Effector memory CD8-positive, alpha-beta T cell (primary cell): ENCODE results near the gene MAB21L3.

ENCODE experiments used
- ATAC-seq: fragments of 150-1000 bp; cut with Tn5 transposase; replicated peaks from 2 replicates; pipeline ENCODE4 v1.10.0; 2021; ENCODE audit warnings: mild to moderate bottlenecking, moderate library complexity
- DNase-seq, 3 experiments: peaks; one replicate each; pipeline ENCODE4 v3.0.0; 2021
- H3K27ac Mint-ChIP-seq, 2 donors: one replicate each; pipeline ENCODE4 v1.8.0; 2022; ENCODE audit warnings: mild to moderate bottlenecking in 2 of 2, mixed read lengths in 2 of 2, moderate library complexity in 2 of 2
- H3K27me3 Mint-ChIP-seq, 2 donors: one replicate each; pipeline ENCODE4 v1.8.0; 2022; ENCODE audit warnings: mixed read lengths in 2 of 2
- H3K36me3 Mint-ChIP-seq: one replicate; pipeline ENCODE4 v1.8.0; 2022; ENCODE audit warnings: mild to moderate bottlenecking, moderate library complexity, mixed read lengths; ENCODE audit not compliant: insufficient read depth
- H3K4me1 Mint-ChIP-seq, 2 donors: one replicate each; pipeline ENCODE4 v1.8.0; 2022; ENCODE audit warnings: low read depth in 2 of 2, mixed read lengths in 2 of 2
- H3K4me3 Mint-ChIP-seq, 2 donors: one replicate each; pipeline ENCODE4 v1.8.0; 2022; ENCODE audit warnings: mild to moderate bottlenecking in 2 of 2, mixed read lengths in 2 of 2, moderate library complexity in 2 of 2
- H3K9me3 Mint-ChIP-seq, 2 donors: one replicate each; pipeline ENCODE4 v1.8.0; 2022; ENCODE audit warnings: mixed read lengths in 2 of 2

The MAB21L3 gene

GRCh38 chr1:116118471-116118870 is 7.3 kb downstream of the MAB21L3 start:
- H3K27ac Mint-ChIP-seq, result no peak overlapping the region
- H3K4me3 Mint-ChIP-seq, result no peak overlapping the region
- no peaks in the 10 kb centered on the region for H3K4me1 Mint-ChIP-seq
- H3K27me3 Mint-ChIP-seq, result peaks cover 26 to 43% of the 10 kb centered on the region in 2 donors
- no peaks in the 10 kb centered on the region for H3K36me3 Mint-ChIP-seq
- no peak for DNase-seq
- H3K9me3 Mint-ChIP-seq, result no peaks in the 10 kb centered on the region
- no peak for ATAC-seq

GRCh38 chr1:116119876-116120275 is 8.7 kb downstream of the MAB21L3 start:
- DNase-seq (no peak), ATAC-seq (no peak)
- Mint-ChIP-seq H3K4me3 (no peak overlapping the region), H3K36me3 (no peaks in the 10 kb centered on the region), H3K4me1 (no peaks in the 10 kb centered on the region), H3K27me3 (peaks cover 27 to 49% of the 10 kb centered on the region in 2 donors), H3K27ac (no peak overlapping the region), H3K9me3 (no peaks in the 10 kb centered on the region)

- no peak overlapping the region for H3K4me3 Mint-ChIP-seq
- no peak for ATAC-seq
- no peaks in the 10 kb centered on the region for H3K4me1 Mint-ChIP-seq
- H3K27me3 Mint-ChIP-seq, result peaks cover 21 to 43% of the 10 kb centered on the region in 2 donors
- DNase-seq, result no peak
- H3K36me3 Mint-ChIP-seq, result no peaks in the 10 kb centered on the region
- no peak overlapping the region for H3K27ac Mint-ChIP-seq
- H3K9me3 Mint-ChIP-seq, result no peaks in the 10 kb centered on the region
Measured at GRCh38 chr1:116122955-116123757, 12.0 kb downstream of the MAB21L3 start.

- no peak for DNase-seq
- no peak for ATAC-seq
- Mint-ChIP-seq H3K4me3 (no peak overlapping the region), H3K27ac (no peak overlapping the region), H3K4me1 (peaks cover 0 to 5% of the 10 kb centered on the region in 2 donors), H3K9me3 (no peaks in the 10 kb centered on the region), H3K27me3 (peaks cover 15 to 41% of the 10 kb centered on the region in 2 donors), H3K36me3 (no peaks in the 10 kb centered on the region)
Measured at GRCh38 chr1:116123837-116124533, 12.8 kb downstream of the MAB21L3 start.

- Mint-ChIP-seq H3K36me3 (no peaks in the 10 kb centered on the region), H3K27ac (no peak overlapping the region), H3K4me1 (peaks cover 0 to 5% of the 10 kb centered on the region in 2 donors), H3K27me3 (peaks cover 22 to 43% of the 10 kb centered on the region in 2 donors), H3K9me3 (no peaks in the 10 kb centered on the region), H3K4me3 (no peak overlapping the region)
- ATAC-seq (no peak), DNase-seq (no peak)
Measured at GRCh38 chr1:116125758-116126157, 14.6 kb downstream of the MAB21L3 start.

DNA sequence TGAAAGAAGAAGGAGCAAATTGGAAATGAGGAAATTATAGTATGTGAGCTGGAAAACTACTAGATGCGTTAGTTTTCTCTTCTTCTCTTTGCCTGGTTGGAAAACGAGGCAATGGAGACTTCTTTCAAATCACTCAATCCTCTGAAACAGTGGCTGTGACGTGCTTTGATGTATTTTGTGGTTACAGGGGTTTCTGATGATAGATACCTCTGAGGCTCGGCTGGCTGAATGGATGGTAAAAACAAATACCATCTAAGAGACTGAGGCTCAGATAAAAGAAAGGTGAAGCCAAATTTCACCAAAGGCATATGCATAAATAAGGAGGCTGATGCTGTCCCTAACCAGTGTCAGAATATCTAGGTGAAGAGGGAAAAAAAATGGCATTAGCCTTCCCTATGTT is 15.1 kb downstream of the MAB21L3 start:
- H3K9me3 Mint-ChIP-seq, result no peaks in the 10 kb centered on the region
- DNase-seq, result no peak
- no peaks in the 10 kb centered on the region for H3K36me3 Mint-ChIP-seq
- H3K4me3 Mint-ChIP-seq, result no peak overlapping the region
- no peak overlapping the region for H3K27ac Mint-ChIP-seq
- H3K27me3 Mint-ChIP-seq, result peaks cover 22 to 37% of the 10 kb centered on the region in 2 donors
- peaks cover 0 to 5% of the 10 kb centered on the region in 2 donors for H3K4me1 Mint-ChIP-seq
- no peak for ATAC-seq

GRCh38 chr1:116127123-116127847 is 16.1 kb downstream of the MAB21L3 start:
- Mint-ChIP-seq H3K4me3 (no peak overlapping the region), H3K36me3 (no peaks in the 10 kb centered on the region), H3K27me3 (peaks cover 22 to 34% of the 10 kb centered on the region in 2 donors), H3K4me1 (peaks cover 0 to 5% of the 10 kb centered on the region in 2 donors), H3K9me3 (no peaks in the 10 kb centered on the region), H3K27ac (no peak overlapping the region)
- DNase-seq (no peak), ATAC-seq (no peak)

GRCh38 chr1:116127848-116128540 is 16.8 kb downstream of the MAB21L3 start:
- Mint-ChIP-seq H3K27me3 (peaks cover 19 to 32% of the 10 kb centered on the region in 2 donors), H3K9me3 (no peaks in the 10 kb centered on the region), H3K36me3 (no peaks in the 10 kb centered on the region), H3K4me3 (no peak overlapping the region), H3K27ac (no peak overlapping the region), H3K4me1 (peaks cover 0 to 5% of the 10 kb centered on the region in 2 donors)
- no peak for ATAC-seq
- no peak for DNase-seq

GRCh38 chr1:116128664-116129063 is 17.5 kb downstream of the MAB21L3 start:
- H3K27me3 Mint-ChIP-seq, result peaks cover 13 to 25% of the 10 kb centered on the region in 2 donors
- DNase-seq (no peak), ATAC-seq (peak; percentile 68)
- H3K4me1 Mint-ChIP-seq, result peaks cover 0 to 5% of the 10 kb centered on the region in 2 donors
- no peaks in the 10 kb centered on the region for H3K9me3 Mint-ChIP-seq
- no peak overlapping the region for H3K4me3 Mint-ChIP-seq
- peak overlapping the region in 1 of 2 donors; percentile 21 for H3K27ac Mint-ChIP-seq
- no peaks in the 10 kb centered on the region for H3K36me3 Mint-ChIP-seq

- no peak overlapping the region for H3K27ac Mint-ChIP-seq
- H3K27me3 Mint-ChIP-seq, result peaks cover 14 to 26% of the 10 kb centered on the region in 2 donors
Measured at GRCh38 chr1:116129537-116129936, 18.3 kb downstream of the MAB21L3 start.

GRCh38 chr1:116130356-116130755 is 19.2 kb downstream of the MAB21L3 start:
- DNase-seq (no peak), ATAC-seq (no peak)
- Mint-ChIP-seq H3K4me3 (no peak overlapping the region), H3K9me3 (no peaks in the 10 kb centered on the region), H3K36me3 (no peaks in the 10 kb centered on the region), H3K27me3 (peaks cover 18 to 30% of the 10 kb centered on the region in 2 donors), H3K4me1 (peaks cover 0 to 5% of the 10 kb centered on the region in 2 donors), H3K27ac (no peak overlapping the region)

More at GRCh38 chr1:116129537-116129936, 18.3 kb downstream of the MAB21L3 start:
- Mint-ChIP-seq H3K4me3 (no peak overlapping the region), H3K4me1 (peaks cover 0 to 5% of the 10 kb centered on the region in 2 donors), H3K9me3 (no peaks in the 10 kb centered on the region), H3K36me3 (no peaks in the 10 kb centered on the region)
- no peak for ATAC-seq
- no peak for DNase-seq

DNA sequence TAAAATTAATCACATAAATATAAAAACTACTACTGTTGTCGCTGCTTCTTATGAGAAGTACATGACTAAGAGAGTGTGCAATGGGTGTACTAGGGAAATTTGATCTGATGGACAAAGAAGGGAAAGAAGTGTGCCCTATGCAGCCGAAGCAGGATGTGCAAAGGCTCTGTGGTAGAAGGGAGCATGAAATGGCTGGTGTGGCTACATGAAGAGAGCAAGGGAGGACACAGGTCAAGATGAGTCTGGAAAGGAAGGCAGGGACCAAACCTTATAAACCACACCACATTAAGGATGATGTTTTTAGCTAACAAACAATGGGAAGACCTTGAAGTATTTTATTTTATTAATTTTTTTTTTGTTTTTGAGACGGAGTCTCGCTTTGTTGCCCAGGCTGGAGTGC is 20.0 kb downstream of the MAB21L3 start:
- Mint-ChIP-seq H3K36me3 (no peaks in the 10 kb centered on the region), H3K27me3 (peaks cover 18 to 30% of the 10 kb centered on the region in 2 donors), H3K9me3 (no peaks in the 10 kb centered on the region), H3K4me1 (peaks cover 0 to 5% of the 10 kb centered on the region in 2 donors), H3K27ac (no peak overlapping the region), H3K4me3 (no peak overlapping the region)
- DNase-seq (no peak), ATAC-seq (no peak)
